Activated naive CD4-positive, alpha-beta T cell treated with anti-CD3 and anti-CD28 coated beads, Interleukin-2, amount 50 U/mL, for 72 hours (primary cell): ENCODE measurements around the gene MRPS23. TPM values are rescaled to one million over a fixed set of nuclear protein-coding genes. Genes with fewer than 3 reads are reported as not detected.

Experiments used
- ATAC-seq, 2 donors: fragments of 150-1000 bp; cut with Tn5 transposase; 2 replicates each; pipeline ENCODE4 v1.10.0; 2021; ENCODE audit warnings: mild to moderate bottlenecking in 2 of 2, moderate library complexity in 2 of 2
- DNase-seq, 2 donors: peaks; one replicate each; pipeline ENCODE4 v3.0.0; 2021 to 2022; ENCODE audit warnings: low spot score in 2 of 2
- H3K27ac Mint-ChIP-seq, 2 donors: one replicate each; pipeline ENCODE4 v1.8.0; 2022; ENCODE audit warnings: mild to moderate bottlenecking in 2 of 2, mixed read lengths in 2 of 2
- H3K36me3 Mint-ChIP-seq, 2 donors: one replicate each; pipeline ENCODE4 v1.8.0; 2022; ENCODE audit warnings: mixed read lengths in 2 of 2
- H3K9me3 Mint-ChIP-seq, 2 donors: one replicate each; pipeline ENCODE4 v1.8.0; 2022; ENCODE audit warnings: mixed read lengths in 2 of 2
- total RNA-seq, 2 donors: library from RNA; stranded (reverse); gene quantifications; one replicate each; pipeline ENCODE4 v1.2.3, GENCODE V29; 2022

MRPS23 gene
- total RNA-seq, 2 donors from 2014 or later = 43.1 to 57.7 TPM

GRCh38 chr17:57870283-57870635, 20.4 kb upstream of the MRPS23 start:
- Mint-ChIP-seq H3K36me3 (no peaks in the 10 kb centered on the region), H3K9me3 (no peaks in the 10 kb centered on the region), H3K27ac (no peak overlapping the region)
- DNase-seq (no peak), ATAC-seq (no peak)

GRCh38 chr17:57869617-57870282, 19.9 kb upstream of the MRPS23 start:
- no peak for DNase-seq
- no peak for ATAC-seq
- Mint-ChIP-seq H3K36me3 (no peaks in the 10 kb centered on the region), H3K9me3 (no peaks in the 10 kb centered on the region), H3K27ac (peak overlapping the region in 1 of 2 donors; percentile 60)

DNA sequence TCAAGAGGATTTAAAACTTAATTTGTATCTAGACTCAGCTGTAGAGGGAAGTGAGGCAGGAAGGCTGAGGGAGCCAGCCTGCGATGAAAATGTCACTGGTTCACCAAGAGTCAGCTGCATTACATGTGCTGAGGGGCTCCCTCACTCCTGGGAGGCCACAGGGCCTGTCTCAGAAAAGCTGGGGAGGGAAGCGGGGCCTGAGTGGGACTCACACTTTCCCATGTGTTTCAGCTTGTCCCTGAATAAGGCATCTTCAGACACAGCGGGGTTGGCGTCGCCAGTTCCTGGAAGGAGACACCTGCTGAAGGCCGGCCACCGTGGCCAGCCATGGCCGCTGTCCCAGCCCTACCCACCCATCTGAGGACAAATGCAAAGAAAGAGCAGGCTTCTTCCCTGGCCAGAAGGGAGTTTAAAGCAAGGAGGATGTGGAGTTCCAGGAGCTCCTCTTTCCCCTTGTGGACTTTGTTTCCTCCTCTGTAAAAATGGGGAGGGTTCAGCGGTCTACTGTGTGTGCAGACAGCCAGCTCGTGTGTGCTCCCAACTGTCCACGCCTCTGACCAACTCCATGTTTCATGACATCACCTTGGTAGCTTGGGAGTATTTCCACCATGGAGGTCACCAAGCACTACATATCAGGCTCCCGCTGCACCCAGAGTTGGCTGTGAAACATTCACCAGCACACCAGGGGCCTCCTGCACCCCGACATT, 19.2 kb upstream of the MRPS23 start:
- DNase-seq (no peak), ATAC-seq (no peak)
- Mint-ChIP-seq H3K36me3 (no peaks in the 10 kb centered on the region), H3K27ac (no peak overlapping the region), H3K9me3 (no peaks in the 10 kb centered on the region)

- H3K9me3 Mint-ChIP-seq = no peaks in the 10 kb centered on the region
- DNase-seq (peak in 1 of 2 donors; percentile 41), ATAC-seq (peak; percentile 78 to 94)
- H3K36me3 Mint-ChIP-seq = no peaks in the 10 kb centered on the region
- peak overlapping the region; percentile 59 to 60 for H3K27ac Mint-ChIP-seq
These were observed 18.4 kb upstream of the MRPS23 start for GRCh38 chr17:57868007-57868909.

DNA sequence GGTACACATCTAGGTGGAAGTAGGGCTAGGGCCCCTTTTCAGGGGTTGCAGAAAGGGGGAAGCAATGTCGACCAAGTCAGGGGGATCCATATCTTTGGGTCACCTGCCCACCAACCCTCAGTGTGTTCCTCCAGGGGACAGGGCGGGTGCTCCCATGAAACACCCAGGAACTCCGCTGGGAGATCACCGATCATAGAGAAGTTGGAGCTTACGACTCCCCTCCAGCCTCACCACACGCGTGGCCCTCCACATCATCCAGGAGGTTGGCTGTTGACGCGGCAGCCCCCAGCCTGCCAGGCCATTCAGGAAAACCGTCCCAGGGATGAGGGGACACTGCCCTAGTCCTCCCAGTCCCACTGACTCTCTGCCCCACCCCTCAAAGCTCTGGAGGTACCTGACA, 17.3 kb upstream of the MRPS23 start:
- Mint-ChIP-seq H3K9me3 (no peaks in the 10 kb centered on the region), H3K27ac (peak overlapping the region; percentile 24 to 59), H3K36me3 (no peaks in the 10 kb centered on the region)
- DNase-seq (no peak), ATAC-seq (no peak)

DNA sequence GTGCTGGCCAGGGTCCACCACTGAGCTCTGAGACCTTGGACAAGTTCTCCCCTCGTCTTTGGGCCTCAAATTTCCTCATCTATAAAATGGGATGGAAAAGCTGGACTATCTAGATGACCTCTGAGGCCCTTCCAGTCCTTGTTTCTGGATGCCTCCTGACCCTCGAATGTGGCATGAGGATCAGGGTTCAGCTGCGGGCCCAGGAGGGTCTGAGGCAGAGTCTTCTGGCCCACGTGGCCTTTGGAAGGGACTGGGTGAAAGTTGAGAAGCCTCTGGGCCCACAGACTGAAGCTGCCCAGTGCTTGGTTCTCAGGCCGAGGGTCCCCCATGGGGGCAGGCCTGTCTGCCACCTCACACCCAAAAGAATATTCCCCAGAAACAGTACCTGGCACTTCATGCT, 16.9 kb upstream of the MRPS23 start:
- Mint-ChIP-seq H3K9me3 (no peaks in the 10 kb centered on the region), H3K36me3 (no peaks in the 10 kb centered on the region), H3K27ac (no peak overlapping the region)
- ATAC-seq (no peak), DNase-seq (no peak)

GRCh38 chr17:57866319-57866718, 16.5 kb upstream of the MRPS23 start:
- Mint-ChIP-seq H3K9me3 (no peaks in the 10 kb centered on the region), H3K27ac (peak overlapping the region in 1 of 2 donors; percentile 36), H3K36me3 (no peaks in the 10 kb centered on the region)
- DNase-seq (no peak), ATAC-seq (no peak)

DNA sequence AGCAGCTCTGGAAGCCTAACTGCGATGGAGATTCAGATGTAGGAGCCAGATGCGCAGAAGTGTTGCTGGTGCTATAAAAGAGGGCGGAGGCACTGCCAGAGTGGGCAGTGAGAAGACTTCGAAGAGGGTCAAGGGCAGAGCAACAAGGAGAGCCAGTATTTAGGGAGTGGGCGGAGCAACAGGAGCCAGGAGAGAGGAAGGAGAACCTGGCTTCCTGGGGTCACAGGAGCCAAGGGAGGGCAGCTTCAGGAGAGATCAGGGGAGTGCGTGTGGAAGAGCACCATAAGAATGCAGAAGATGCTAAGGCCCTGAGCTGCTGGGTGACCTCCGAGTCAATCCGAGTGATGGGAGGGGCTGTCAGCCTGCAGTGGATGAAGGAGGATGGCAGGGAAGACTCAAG, 14.4 kb upstream of the MRPS23 start:
- Mint-ChIP-seq H3K36me3 (no peaks in the 10 kb centered on the region), H3K9me3 (no peaks in the 10 kb centered on the region), H3K27ac (no peak overlapping the region)
- DNase-seq (no peak), ATAC-seq (no peak)

DNA sequence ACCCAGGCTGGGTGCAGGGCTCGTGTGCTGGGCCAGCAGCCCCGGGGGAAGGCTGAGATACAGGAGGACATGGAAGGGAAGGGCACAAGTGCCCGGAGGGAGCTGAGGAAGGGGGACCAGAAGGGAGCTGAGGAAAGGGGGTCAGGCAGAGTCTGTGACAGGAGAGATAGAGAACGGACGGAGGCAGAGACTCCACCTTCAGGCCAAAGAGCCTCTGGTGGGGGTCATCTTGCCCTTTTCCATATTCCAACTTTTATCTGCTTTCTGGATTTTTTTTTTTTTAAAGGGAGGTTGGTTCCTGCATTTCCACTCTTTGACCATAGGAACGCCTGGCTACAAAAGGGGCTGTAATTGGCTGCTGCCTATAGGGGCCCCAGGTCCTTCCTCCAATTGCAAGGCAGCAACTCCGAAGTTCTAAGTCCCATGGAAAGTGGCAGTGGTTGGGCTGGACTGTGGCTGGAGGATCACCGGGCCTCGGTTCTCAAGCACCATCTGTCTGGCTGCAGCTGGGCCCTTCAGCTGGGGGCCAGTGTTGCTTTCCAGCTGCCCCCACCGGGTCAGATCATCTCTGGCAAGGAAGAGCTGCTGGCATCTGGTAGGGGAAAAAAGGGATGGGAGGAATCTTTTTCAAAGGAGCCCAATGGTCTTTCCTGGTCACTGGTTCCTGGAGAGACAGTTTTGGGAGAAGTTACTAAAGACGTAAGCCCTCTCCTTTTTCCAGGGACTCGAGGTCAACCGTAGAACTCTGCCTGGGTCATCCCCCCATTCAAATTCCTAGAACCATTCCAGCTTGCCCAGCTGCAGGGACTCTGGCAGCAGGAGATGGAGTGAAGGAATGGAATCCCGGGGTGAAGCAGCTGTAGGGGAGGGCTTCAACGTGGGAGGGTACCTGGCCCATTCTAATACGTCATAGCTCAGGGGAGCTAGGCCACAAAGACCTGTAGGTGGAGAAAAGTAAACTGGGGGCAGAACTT, 13.1 kb upstream of the MRPS23 start:
- no peaks in the 10 kb centered on the region for H3K9me3 Mint-ChIP-seq

GRCh38 chr17:57861790-57862693, 12.2 kb upstream of the MRPS23 start:
- no peaks in the 10 kb centered on the region for H3K36me3 Mint-ChIP-seq

More for the DNA sequence above, 13.1 kb upstream of the MRPS23 start:
- Mint-ChIP-seq H3K36me3 (no peaks in the 10 kb centered on the region), H3K27ac (no peak overlapping the region)
- ATAC-seq (no peak), DNase-seq (no peak)

GRCh38 chr17:57861000-57861789, 11.4 kb upstream of the MRPS23 start:
- peak overlapping the region in 1 of 2 donors; percentile 87 for H3K27ac Mint-ChIP-seq
- peak in 1 of 2 donors; percentile 39 for DNase-seq
- H3K9me3 Mint-ChIP-seq = no peaks in the 10 kb centered on the region
- H3K36me3 Mint-ChIP-seq = no peaks in the 10 kb centered on the region
- peak; percentile 65 to 67 for ATAC-seq

More at GRCh38 chr17:57861790-57862693, 12.2 kb upstream of the MRPS23 start:
- ATAC-seq (peak in 1 of 2 donors; percentile 2), DNase-seq (no peak)
- Mint-ChIP-seq H3K27ac (no peak overlapping the region), H3K9me3 (no peaks in the 10 kb centered on the region)

DNA sequence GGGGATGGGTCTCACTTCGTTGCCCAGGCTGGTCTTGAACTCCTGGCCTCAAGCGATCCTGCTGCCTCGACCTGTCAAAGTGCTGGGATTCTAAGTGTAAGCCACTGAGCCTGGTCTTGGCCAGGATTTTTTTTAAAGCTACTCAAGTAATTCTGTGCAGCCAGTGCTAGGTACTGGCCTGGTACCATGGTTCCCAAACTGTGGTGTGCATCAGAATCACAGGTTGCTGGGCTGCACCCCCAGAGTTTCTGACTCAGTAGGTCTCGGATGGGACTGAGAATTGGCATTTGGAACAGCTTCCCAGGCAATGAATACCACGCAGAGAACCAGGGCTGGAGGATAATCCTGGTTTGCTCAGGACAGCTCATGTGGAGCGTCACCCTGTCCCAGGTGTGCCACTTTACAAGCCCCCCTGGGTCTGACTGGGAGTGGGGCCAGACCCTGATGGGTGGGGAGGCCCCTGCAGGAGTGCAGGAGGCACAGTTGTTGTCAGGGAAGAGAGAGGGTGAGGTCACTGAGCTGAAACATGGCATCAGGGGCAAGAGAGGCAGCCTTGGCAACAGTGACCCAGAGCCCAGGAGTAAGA, 10.7 kb upstream of the MRPS23 start:
- ATAC-seq (peak in 1 of 2 donors; percentile 22), DNase-seq (peak in 1 of 2 donors; percentile 40)

DNA sequence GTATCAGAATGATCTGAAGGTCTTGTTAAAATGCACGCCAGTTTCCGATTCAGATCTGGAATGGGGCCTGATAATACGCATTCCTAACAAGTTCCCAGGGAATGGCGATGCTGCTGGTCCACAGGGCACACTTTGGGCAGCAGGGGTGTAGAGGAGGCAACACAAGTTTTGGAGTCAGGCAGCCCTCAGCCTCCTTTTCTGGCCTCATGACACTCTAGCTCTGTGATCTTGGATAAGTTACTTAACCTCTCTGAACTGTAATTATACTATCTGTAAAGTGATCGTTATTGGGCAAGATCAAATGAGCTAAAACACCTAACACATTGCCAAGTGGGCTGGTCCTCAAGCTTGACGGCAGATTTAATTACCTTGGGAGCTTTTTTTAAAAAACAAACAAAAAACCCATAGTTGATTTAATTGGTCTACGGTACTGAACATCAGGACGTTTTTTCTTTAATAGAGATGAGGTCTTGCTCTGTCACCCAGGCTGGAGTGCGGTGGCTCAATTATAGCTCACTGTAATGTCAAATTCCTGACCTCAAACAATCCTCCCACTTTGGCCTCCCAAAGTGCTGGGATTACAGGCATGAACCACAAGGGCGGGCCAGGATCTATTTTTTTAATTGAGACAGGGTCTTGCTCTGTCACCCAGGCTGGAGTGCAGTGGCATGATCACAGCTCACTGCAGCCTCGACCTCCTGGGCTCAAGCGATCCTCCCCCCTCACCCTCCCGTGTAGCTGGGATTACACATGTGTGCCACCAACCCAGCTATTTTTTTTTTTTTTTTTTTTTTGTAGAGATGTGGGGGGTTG, 10.0 kb upstream of the MRPS23 start:
- H3K9me3 Mint-ChIP-seq = no peaks in the 10 kb centered on the region
- H3K27ac Mint-ChIP-seq = no peak overlapping the region
- DNase-seq = peak in 1 of 2 donors; percentile 37
- H3K36me3 Mint-ChIP-seq = no peaks in the 10 kb centered on the region
- no peak for ATAC-seq

More for the DNA sequence above, 10.7 kb upstream of the MRPS23 start:
- no peak overlapping the region for H3K27ac Mint-ChIP-seq
- H3K36me3 Mint-ChIP-seq = no peaks in the 10 kb centered on the region
- no peaks in the 10 kb centered on the region for H3K9me3 Mint-ChIP-seq
